Tibial nerve (tissue), 4 donors: ENCODE results near the gene ISG20L2. TPM values are rescaled to one million over a fixed set of nuclear protein-coding genes. Genes with fewer than 3 reads are reported as not detected.

ENCODE experiments used
- DNase-seq, 2 donors: peaks; one replicate each; pipeline ENCODE4 v3.0.0-alpha.2; 2019; ENCODE audit warnings: low spot score in 2 of 2
- H3K27ac ChIP-seq, 4 donors: fragments of 200-600 bp; sonication (generic) in 3 of 4; one replicate each; pipeline ENCODE4 v1.5.1; 2017 to 2019; ENCODE audit warnings: mild to moderate bottlenecking in 1 of 4
- H3K27me3 ChIP-seq, 2 donors: fragments of 200-600 bp; sonication (generic) in 1 of 2; one replicate each; pipeline versions ENCODE4 v1.5.1 to v1.6.0; 2017 to 2019
- H3K36me3 ChIP-seq, 3 donors: fragments of 200-600 bp; sonication (generic); one replicate each; pipeline ENCODE4 v1.5.1; 2018 to 2019
- H3K4me1 ChIP-seq, 4 donors: fragments of 200-600 bp; sonication (generic) in 3 of 4; one replicate each; pipeline ENCODE4 v1.5.1; 2017 to 2019
- H3K4me3 ChIP-seq, 4 donors: fragments of 200-600 bp; sonication (generic) in 3 of 4; one replicate each; pipeline ENCODE4 v1.5.1; 2017 to 2019; ENCODE audit warnings: mild to moderate bottlenecking in 1 of 4, moderate library complexity in 1 of 4
- H3K9me3 ChIP-seq, 4 donors: fragments of 200-600 bp; sonication (generic) in 3 of 4; one replicate each; pipeline ENCODE4 v1.5.1; 2017 to 2019
- CTCF ChIP-seq, 5 experiments: fragments of 200-600 bp in 3 of 5; fragments of 450-650 bp in 2 of 5; sonication (generic) in 3 of 5; IDR thresholded peaks; one replicate each; pipeline ENCODE4 v1.5.1; 2016 to 2019; ENCODE audit warnings: antibody characterized with exemption in 5 of 5, mild to moderate bottlenecking in 3 of 5, moderate library complexity in 2 of 5
- EP300 ChIP-seq, 2 donors: sonication (generic); formaldehyde crosslinking; IDR thresholded peaks; one replicate each; pipeline ENCODE4 v1.6.1; 2017; ENCODE audit warnings: antibody characterized with exemption in 2 of 2, mild to moderate bottlenecking in 1 of 2
- POLR2A ChIP-seq, 2 donors: fragments of 450-650 bp; IDR thresholded peaks; one replicate each; pipeline ENCODE4 v1.6.1; 2017; ENCODE audit warnings: antibody characterized with exemption in 2 of 2, mild to moderate bottlenecking in 2 of 2, moderate library complexity in 2 of 2
- WGBS, 2 donors: methylation state at CpG; one replicate each; pipeline ENCODE4 v1.1.5; 2018; 5-methylcytosine and 5-hydroxymethylcytosine counted together
- total RNA-seq, 4 donors: library from RNA; depleted of rRNA; stranded (reverse); fragments of >200 nt; gene quantifications; one replicate each; pipeline ENCODE4 v1.1.0, GENCODE V29; 2016

Gene ISG20L2
- total RNA-seq, 4 donors from 2014 or later: 10.1 to 24.9 (median 18.6) TPM

GRCh38 chr1:156752843-156753482 lies 24.4 kb upstream of the ISG20L2 start:
- TF ChIP-seq POLR2A (IDR thresholded peaks at IDR 0.05) (no peak), CTCF (IDR thresholded peaks at IDR 0.05) (no peak), EP300 (IDR thresholded peaks at IDR 0.05) (no peak)
- WGBS, 2 donors: 16 to 18% methylated on average over 1 of the region's 1 CpG
- H3K27ac ChIP-seq: peak overlapping the region in 2 of 4 donors; percentile 97 to 100
- no peaks in the 10 kb centered on the region for H3K27me3 ChIP-seq
- H3K9me3 ChIP-seq: no peaks in the 10 kb centered on the region
- DNase-seq: no peak
- peaks cover 0 to 60% (median 32%) of the 10 kb centered on the region in 4 donors for H3K4me1 ChIP-seq
- peak overlapping the region in 1 of 4 donors; percentile 99 for H3K4me3 ChIP-seq
- H3K36me3 ChIP-seq: no peaks in the 10 kb centered on the region

- 0 to 1% methylated on average over 28 to 58 of the region's 68 CpGs for WGBS, 2 donors
- H3K27me3 ChIP-seq: no peaks in the 10 kb centered on the region
- H3K36me3 ChIP-seq: no peaks in the 10 kb centered on the region
- peak overlapping the region; percentile 95 to 100 (median 98) for H3K27ac ChIP-seq
- peak overlapping the region; percentile 67 to 99 (median 92) for H3K4me3 ChIP-seq
- peak; percentile 94 for DNase-seq
- no peaks in the 10 kb centered on the region for H3K9me3 ChIP-seq
- TF ChIP-seq POLR2A (IDR thresholded peaks at IDR 0.05) (no peak), CTCF (IDR thresholded peaks at IDR 0.05) (peak in 3 of 5 experiments; percentile 14 to 55 (median 25)), EP300 (IDR thresholded peaks at IDR 0.05) (peak; percentile 62 to 87)
- peaks cover 0 to 68% (median 41%) of the 10 kb centered on the region in 4 donors for H3K4me1 ChIP-seq
These were observed 23.4 kb upstream of the ISG20L2 start for GRCh38 chr1:156751757-156752481.

GRCh38 chr1:156751451-156751756 lies 22.8 kb upstream of the ISG20L2 start, which contains the start of gene HDGF:
TSS of gene HDGF (minus strand) at chr1:156751675. CDS start at chr1:156751429, 246 bp downstream.
- 0 to 1% methylated on average over 28 to 46 of the region's 48 CpGs for WGBS, 2 donors

GRCh38 chr1:156750711-156751450 lies 22.3 kb upstream of the ISG20L2 start:
- peak overlapping the region; percentile 95 to 100 (median 98) for H3K27ac ChIP-seq
- H3K4me3 ChIP-seq: peak overlapping the region; percentile 67 to 99 (median 92)
- H3K27me3 ChIP-seq: no peaks in the 10 kb centered on the region
- peaks cover 0 to 73% (median 49%) of the 10 kb centered on the region in 4 donors for H3K4me1 ChIP-seq
- H3K36me3 ChIP-seq: no peaks in the 10 kb centered on the region
- peak; percentile 32 to 39 for DNase-seq
- 0% methylated on average over 26 to 38 of the region's 64 CpGs for WGBS, 2 donors
- H3K9me3 ChIP-seq: no peaks in the 10 kb centered on the region
- TF ChIP-seq POLR2A (IDR thresholded peaks at IDR 0.05) (no peak), EP300 (IDR thresholded peaks at IDR 0.05) (peak in 1 of 2 donors; percentile 53), CTCF (IDR thresholded peaks at IDR 0.05) (peak in 2 of 5 experiments; percentile 43 to 54)

More at GRCh38 chr1:156751451-156751756, 22.8 kb upstream of the ISG20L2 start, which contains the start of gene HDGF:
- Histone ChIP-seq H3K27me3 (no peaks in the 10 kb centered on the region), H3K4me3 (peak within 1 kb of the TSS; percentile 67 to 99 (median 92)), H3K9me3 (no peaks in the 10 kb centered on the region), H3K4me1 (peaks cover 0 to 69% (median 44%) of the 10 kb centered on the region in 4 donors), H3K27ac (peak within 1 kb of the TSS; percentile 95 to 100 (median 98)), H3K36me3 (no peaks in the 10 kb centered on the region)
- TF ChIP-seq CTCF (IDR thresholded peaks at IDR 0.05): peak in 1 of 5 experiments; percentile 4
- peak; percentile 51 to 66 for TF ChIP-seq POLR2A (IDR thresholded peaks at IDR 0.05)
- TF ChIP-seq EP300 (IDR thresholded peaks at IDR 0.05): no peak
- no peak for DNase-seq
